Bronchial epithelial cell (primary cell): ENCODE data around the gene SAXO1. TPM values are rescaled to one million over a fixed set of nuclear protein-coding genes. Genes with fewer than 3 reads are reported as not detected.

Experiments used
- DNase-seq: peaks from one replicate; pipeline ENCODE4 v3.0.0-alpha.2; 2010; ENCODE audit warnings: low read depth
- FAIRE-seq: peaks from 2 replicates; lab custom pipeline; 2011; peaks lifted over from hg19 to GRCh38; lab: Jason Lieb, UNC
- H3K27me3 ChIP-seq: 2 replicates; pipeline ENCODE4 v1.5.1; 2011; ENCODE audit warnings: low read length; ENCODE audit not compliant: control insufficient read depth, insufficient read depth
- H3K36me3 ChIP-seq: 2 replicates; pipeline ENCODE4 v1.5.1; 2011; ENCODE audit warnings: low read length; ENCODE audit not compliant: control insufficient read depth, insufficient read depth
- H3K4me3 ChIP-seq: 2 replicates; pipeline ENCODE4 v1.5.1; 2011; ENCODE audit warnings: mild to moderate bottlenecking, low read depth, low read length, control low read depth
- CTCF ChIP-seq: IDR thresholded peaks from 2 replicates; pipeline ENCODE4 v1.5.1; 2011; ENCODE audit warnings: mild to moderate bottlenecking, moderate library complexity, low read length, control low read depth, inconsistent platforms; ENCODE audit not compliant: insufficient read depth, severe bottlenecking
- total RNA-seq: library from RNA; depleted of rRNA; stranded (reverse); fragments of >200 nt; gene quantifications from 2 replicates; pipeline ENCODE4 v1.2.1, GENCODE V29; 2014

The SAXO1 gene
- total RNA-seq, 1 donor from 2014 or later: not detected

- H3K36me3 ChIP-seq: no peaks in the 10 kb centered on the region
- TF ChIP-seq CTCF: no peak
- H3K27me3 ChIP-seq: no peaks in the 10 kb centered on the region
- DNase-seq (no peak), FAIRE-seq (no peak)
- no peak overlapping the region for H3K4me3 ChIP-seq
Observed at GRCh38 chr9:18980189-18980588, 52.8 kb downstream of the SAXO1 start.

- Histone ChIP-seq H3K36me3 (no peaks in the 10 kb centered on the region), H3K4me3 (no peak overlapping the region), H3K27me3 (no peaks in the 10 kb centered on the region)
- FAIRE-seq (no peak), DNase-seq (peak; percentile 65)
- no peak for TF ChIP-seq CTCF
Observed at GRCh38 chr9:18979367-18979766, 53.6 kb downstream of the SAXO1 start.

- Histone ChIP-seq H3K36me3 (no peaks in the 10 kb centered on the region), H3K27me3 (no peaks in the 10 kb centered on the region), H3K4me3 (no peak overlapping the region)
- no peak for TF ChIP-seq CTCF
- FAIRE-seq: no peak
- no peak for DNase-seq
Observed at GRCh38 chr9:18978188-18978587, 54.8 kb downstream of the SAXO1 start.

- DNase-seq: peak; percentile 32
- no peak for TF ChIP-seq CTCF
- Histone ChIP-seq H3K27me3 (no peaks in the 10 kb centered on the region), H3K36me3 (no peaks in the 10 kb centered on the region), H3K4me3 (no peak overlapping the region)
- no peak for FAIRE-seq
Observed at GRCh38 chr9:18976709-18977531, 56.1 kb downstream of the SAXO1 start.

- FAIRE-seq (no peak), DNase-seq (no peak)
- H3K27me3 ChIP-seq: no peaks in the 10 kb centered on the region
- TF ChIP-seq CTCF: no peak
- no peaks in the 10 kb centered on the region for H3K36me3 ChIP-seq
- no peak overlapping the region for H3K4me3 ChIP-seq
Observed at GRCh38 chr9:18976221-18976708, 56.7 kb downstream of the SAXO1 start.
